ENCODE results near the gene PMFBP1. TPM values are rescaled to one million over a fixed set of nuclear protein-coding genes. Genes with fewer than 3 reads are reported as not detected.

The PMFBP1 gene
- total RNA-seq, 4 donors from 2014 or later = not detected

GRCh38 chr16:72206299-72206698 lies 34.3 kb upstream of the PMFBP1 start:
- no peak overlapping the region for H3K27ac ChIP-seq
- intact Hi-C loops (cut with DNase I; ENCODE audit: low total_unique reads) (no loop called here), in situ Hi-C loops (cut with MboI; ENCODE audit: low sequenced_read_pairs in 4 of 4) (no loop called here)
- no peak for TF ChIP-seq CTCF (IDR thresholded peaks at IDR 0.05 in 4 of 5, conservative IDR thresholded peaks at IDR 0.05 in 1 of 5)
- no peak for TF ChIP-seq POLR2A (IDR thresholded peaks at IDR 0.05)
- H3K36me3 ChIP-seq = no peaks in the 10 kb centered on the region
- H3K27me3 ChIP-seq = no peaks in the 10 kb centered on the region
- H3K9me3 ChIP-seq = no peaks in the 10 kb centered on the region
- DNase-seq = no peak
- ATAC-seq = no peak
- no peaks in the 10 kb centered on the region for H3K4me1 ChIP-seq
- H3K4me3 ChIP-seq = no peak overlapping the region

GRCh38 chr16:72203401-72203800 lies 31.4 kb upstream of the PMFBP1 start:
- no peak overlapping the region for H3K4me3 ChIP-seq
- TF ChIP-seq POLR2A (IDR thresholded peaks at IDR 0.05) (no peak), CTCF (IDR thresholded peaks at IDR 0.05 in 4 of 5, conservative IDR thresholded peaks at IDR 0.05 in 1 of 5) (no peak)
- in situ Hi-C loops (cut with MboI; ENCODE audit: low sequenced_read_pairs in 4 of 4) (no loop called here), intact Hi-C loops (cut with DNase I; ENCODE audit: low total_unique reads) (no loop called here)
- peak in 1 of 2 donors; percentile 49 for ATAC-seq
- no peaks in the 10 kb centered on the region for H3K9me3 ChIP-seq
- DNase-seq = peak; percentile 23
- H3K4me1 ChIP-seq = no peaks in the 10 kb centered on the region
- H3K27ac ChIP-seq = peak overlapping the region in 2 of 4 donors; percentile 50 to 52
- no peaks in the 10 kb centered on the region for H3K36me3 ChIP-seq
- H3K27me3 ChIP-seq = no peaks in the 10 kb centered on the region

- Histone ChIP-seq H3K27me3 (no peaks in the 10 kb centered on the region), H3K36me3 (no peaks in the 10 kb centered on the region), H3K9me3 (no peaks in the 10 kb centered on the region), H3K4me1 (no peaks in the 10 kb centered on the region), H3K27ac (no peak overlapping the region), H3K4me3 (no peak overlapping the region)
- DNase-seq (no peak), ATAC-seq (no peak)
- TF ChIP-seq POLR2A (IDR thresholded peaks at IDR 0.05) (no peak), CTCF (IDR thresholded peaks at IDR 0.05 in 4 of 5, conservative IDR thresholded peaks at IDR 0.05 in 1 of 5) (no peak)
- intact Hi-C loops (cut with DNase I; ENCODE audit: low total_unique reads) (no loop called here), in situ Hi-C loops (cut with MboI; ENCODE audit: low sequenced_read_pairs in 4 of 4) (no loop called here)
These were observed 30.1 kb upstream of the PMFBP1 start for GRCh38 chr16:72202014-72202413.

GRCh38 chr16:72201387-72201786 lies 29.4 kb upstream of the PMFBP1 start:
- Histone ChIP-seq H3K27me3 (no peaks in the 10 kb centered on the region), H3K4me3 (no peak overlapping the region), H3K9me3 (no peaks in the 10 kb centered on the region), H3K27ac (no peak overlapping the region), H3K4me1 (no peaks in the 10 kb centered on the region), H3K36me3 (no peaks in the 10 kb centered on the region)
- in situ Hi-C loops (cut with MboI; ENCODE audit: low sequenced_read_pairs in 4 of 4) = no loop called here
- DNase-seq (no peak), ATAC-seq (no peak)
- intact Hi-C loops (cut with DNase I; ENCODE audit: low total_unique reads) = no loop called here
- TF ChIP-seq CTCF (IDR thresholded peaks at IDR 0.05 in 4 of 5, conservative IDR thresholded peaks at IDR 0.05 in 1 of 5) (no peak), POLR2A (IDR thresholded peaks at IDR 0.05) (no peak)

- in situ Hi-C loops (cut with MboI; ENCODE audit: low sequenced_read_pairs in 4 of 4) (no loop called here), intact Hi-C loops (cut with DNase I; ENCODE audit: low total_unique reads) (no loop called here)
- H3K4me3 ChIP-seq = no peak overlapping the region
- no peaks in the 10 kb centered on the region for H3K27me3 ChIP-seq
- DNase-seq = no peak
- TF ChIP-seq CTCF (IDR thresholded peaks at IDR 0.05 in 4 of 5, conservative IDR thresholded peaks at IDR 0.05 in 1 of 5) = no peak
- TF ChIP-seq POLR2A (IDR thresholded peaks at IDR 0.05) = no peak
- no peaks in the 10 kb centered on the region for H3K4me1 ChIP-seq
- ATAC-seq = no peak
- no peaks in the 10 kb centered on the region for H3K9me3 ChIP-seq
- no peaks in the 10 kb centered on the region for H3K36me3 ChIP-seq
- H3K27ac ChIP-seq = no peak overlapping the region
These were observed 27.9 kb upstream of the PMFBP1 start for GRCh38 chr16:72199761-72200337.
